Esophagus muscularis mucosa (tissue), 4 donors: ENCODE data around the gene GLIS1. TPM values are rescaled to one million over a fixed set of nuclear protein-coding genes. Genes with fewer than 3 reads are reported as not detected.

ENCODE experiments used
- DNase-seq: peaks from one replicate; pipeline ENCODE4 v3.0.0-alpha.2; 2017; ENCODE audit errors: extremely low spot score
- H3K27ac ChIP-seq, 4 donors: fragments of 200-600 bp; sonication (generic); replicated peaks in 1 of 4; 1 replicate in 3 of 4; 2 replicates in 1 of 4; pipeline ENCODE4 v1.5.1; 2016 to 2019; ENCODE audit warnings: mild to moderate bottlenecking in 1 of 4
- H3K27me3 ChIP-seq, 4 donors: fragments of 200-600 bp; sonication (generic); one replicate each; pipeline versions ENCODE4 v1.5.1 to v1.6.0; 2016 to 2019
- H3K36me3 ChIP-seq, 4 donors: fragments of 200-600 bp; sonication (generic); one replicate each; pipeline ENCODE4 v1.5.1; 2016 to 2019
- H3K4me1 ChIP-seq, 4 donors: fragments of 200-600 bp; sonication (generic); one replicate each; pipeline ENCODE4 v1.5.1; 2016 to 2019
- H3K4me3 ChIP-seq, 4 donors: fragments of 200-600 bp; sonication (generic); 1 replicate in 2 of 4; 2 replicates in 2 of 4; pipeline ENCODE4 v1.5.1; 2016 to 2019; ENCODE audit warnings: mild to moderate bottlenecking in 4 of 4, moderate library complexity in 1 of 4
- H3K9me3 ChIP-seq, 4 donors: fragments of 200-600 bp; sonication (generic); 1 replicate in 3 of 4; 2 replicates in 1 of 4; pipeline ENCODE4 v1.5.1; 2016 to 2019
- CTCF ChIP-seq, 3 experiments: fragments of 200-600 bp in 2 of 3; fragments of 450-650 bp in 1 of 3; sonication (generic) in 2 of 3; IDR thresholded peaks; one replicate each; pipeline ENCODE4 v1.5.1; 2017 to 2019; ENCODE audit warnings: antibody characterized with exemption in 3 of 3, mild to moderate bottlenecking in 2 of 3, moderate library complexity in 1 of 3
- EP300 ChIP-seq: sonication (generic); formaldehyde crosslinking; IDR thresholded peaks from one replicate; pipeline ENCODE4 v1.6.1; 2017; ENCODE audit warnings: antibody characterized with exemption
- POLR2A ChIP-seq: fragments of 450-650 bp; IDR thresholded peaks from one replicate; pipeline ENCODE4 v1.6.1; 2017; ENCODE audit warnings: antibody characterized with exemption, moderate library complexity, mild to moderate bottlenecking, low read depth
- POLR2AphosphoS5 ChIP-seq, 2 donors: sonication (generic); formaldehyde crosslinking; IDR thresholded peaks; one replicate each; pipeline ENCODE4 v1.6.1; 2017; ENCODE audit warnings: antibody characterized with exemption in 2 of 2
- WGBS: methylation state at CpG from one replicate; pipeline ENCODE4 v1.1.5; 2018; 5-methylcytosine and 5-hydroxymethylcytosine counted together
- intact Hi-C: fragments of 100-400 bp; cut with DNase I; formaldehyde crosslinking; loops from one replicate; pipeline ENCODE4 v1.15.1; 2023
- total RNA-seq, 4 donors: library from RNA; depleted of rRNA; stranded (reverse); fragments of >200 nt; gene quantifications; one replicate each; pipeline versions ENCODE4 v1.1.0 to v1.2.1, GENCODE V29; 2016

GLIS1 gene
- total RNA-seq, 4 donors from 2014 or later = 0.17 to 0.42 TPM; not detected in 2

DNA sequence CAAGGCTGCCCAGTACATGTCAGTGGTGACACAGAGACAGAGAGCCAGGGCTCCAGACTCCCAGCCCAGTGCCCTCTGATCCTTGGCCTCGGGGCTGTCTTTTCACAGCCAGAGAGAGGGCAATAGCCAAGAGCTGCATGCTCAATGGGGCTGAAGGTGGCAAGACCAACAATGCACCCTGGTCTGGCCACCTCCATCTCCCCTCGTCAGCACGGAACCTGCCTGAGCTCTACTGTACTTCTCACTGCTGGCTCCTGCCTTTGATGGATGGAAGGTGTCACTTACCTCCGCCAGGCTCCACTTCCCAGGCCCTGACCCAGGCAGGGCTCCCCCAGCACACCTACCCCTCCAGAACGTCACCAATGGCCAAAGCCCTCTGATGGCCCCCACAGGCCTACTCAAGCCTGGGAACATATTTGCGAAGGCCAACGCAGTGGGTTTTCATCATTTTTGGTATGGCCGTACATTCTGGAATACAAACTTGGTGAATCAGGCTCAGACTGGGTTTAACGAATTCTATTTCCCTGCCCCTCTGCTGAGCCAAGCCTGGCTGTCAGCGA is 191.7 kb downstream of the GLIS1 start:
- Histone ChIP-seq H3K4me1 (peaks cover 0 to 4% (median 0%) of the 10 kb centered on the region in 4 donors), H3K4me3 (no peak overlapping the region), H3K36me3 (no peaks in the 10 kb centered on the region), H3K27ac (no peak overlapping the region), H3K27me3 (no peaks in the 10 kb centered on the region), H3K9me3 (no peaks in the 10 kb centered on the region)
- TF ChIP-seq CTCF (IDR thresholded peaks at IDR 0.05) = no peak
- TF ChIP-seq POLR2AphosphoS5 (IDR thresholded peaks at IDR 0.05) = no peak
- no peak for DNase-seq
- WGBS = 85% methylated on average over 5 of the region's 10 CpGs
- intact Hi-C loops = no loop called here

GRCh38 chr1:53546409-53547155 is 192.4 kb downstream of the GLIS1 start:
- Histone ChIP-seq H3K9me3 (no peaks in the 10 kb centered on the region), H3K36me3 (no peaks in the 10 kb centered on the region), H3K4me3 (no peak overlapping the region), H3K27ac (no peak overlapping the region), H3K4me1 (peaks cover 0 to 12% (median 0%) of the 10 kb centered on the region in 4 donors), H3K27me3 (no peaks in the 10 kb centered on the region)
- no peak for DNase-seq
- intact Hi-C loops = no loop called here
- 84% methylated on average over 13 of the region's 13 CpGs for WGBS
- TF ChIP-seq CTCF (IDR thresholded peaks at IDR 0.05) (no peak), POLR2AphosphoS5 (IDR thresholded peaks at IDR 0.05) (no peak), POLR2A (no peak), EP300 (no peak)

DNA sequence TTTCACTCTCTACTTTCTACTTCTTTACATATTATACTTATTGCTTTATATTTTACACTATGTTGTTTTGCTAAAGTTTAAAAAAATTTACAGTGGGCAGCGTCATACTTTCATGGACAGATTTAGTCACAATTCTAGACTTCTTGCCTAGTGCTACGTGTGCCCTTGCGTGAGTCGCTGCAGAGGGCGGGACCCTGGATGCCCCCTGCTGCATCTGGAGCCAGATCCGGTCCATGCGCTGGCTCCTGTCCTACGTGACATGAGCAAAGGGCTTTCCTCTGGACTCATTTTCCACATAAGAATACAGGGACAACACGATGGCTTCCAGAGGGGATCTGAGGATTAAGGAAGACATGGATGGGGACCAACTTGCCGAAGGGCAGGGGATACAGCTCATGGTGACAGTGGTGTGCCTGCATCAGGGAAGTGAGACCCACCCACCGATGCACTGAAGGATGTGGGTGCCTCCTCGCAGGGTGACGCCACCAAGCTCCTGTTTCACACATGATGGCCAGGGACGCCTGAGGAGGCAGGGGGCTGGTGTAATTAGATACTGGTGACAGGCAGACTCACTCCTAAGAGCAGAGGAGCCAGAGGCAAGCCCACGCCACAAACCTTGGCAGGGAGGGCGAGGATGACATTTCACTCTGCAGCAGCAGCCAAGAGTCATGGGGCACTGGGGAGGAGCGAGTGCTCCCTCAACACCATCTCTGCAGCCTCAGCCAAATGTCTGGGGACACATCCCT is 193.1 kb downstream of the GLIS1 start:
- no peak for DNase-seq
- intact Hi-C loops = no loop called here
- H3K4me3 ChIP-seq = no peak overlapping the region
- H3K27me3 ChIP-seq = no peaks in the 10 kb centered on the region
- no peaks in the 10 kb centered on the region for H3K9me3 ChIP-seq
- WGBS = 66% methylated on average over 13 of the region's 17 CpGs
- H3K27ac ChIP-seq = no peak overlapping the region
- H3K4me1 ChIP-seq = peaks cover 0 to 13% (median 0%) of the 10 kb centered on the region in 4 donors
- H3K36me3 ChIP-seq = no peaks in the 10 kb centered on the region
- TF ChIP-seq CTCF (IDR thresholded peaks at IDR 0.05) = no peak
- TF ChIP-seq POLR2AphosphoS5 (IDR thresholded peaks at IDR 0.05) = no peak
- no peak for TF ChIP-seq POLR2A
- no peak for TF ChIP-seq EP300

DNA sequence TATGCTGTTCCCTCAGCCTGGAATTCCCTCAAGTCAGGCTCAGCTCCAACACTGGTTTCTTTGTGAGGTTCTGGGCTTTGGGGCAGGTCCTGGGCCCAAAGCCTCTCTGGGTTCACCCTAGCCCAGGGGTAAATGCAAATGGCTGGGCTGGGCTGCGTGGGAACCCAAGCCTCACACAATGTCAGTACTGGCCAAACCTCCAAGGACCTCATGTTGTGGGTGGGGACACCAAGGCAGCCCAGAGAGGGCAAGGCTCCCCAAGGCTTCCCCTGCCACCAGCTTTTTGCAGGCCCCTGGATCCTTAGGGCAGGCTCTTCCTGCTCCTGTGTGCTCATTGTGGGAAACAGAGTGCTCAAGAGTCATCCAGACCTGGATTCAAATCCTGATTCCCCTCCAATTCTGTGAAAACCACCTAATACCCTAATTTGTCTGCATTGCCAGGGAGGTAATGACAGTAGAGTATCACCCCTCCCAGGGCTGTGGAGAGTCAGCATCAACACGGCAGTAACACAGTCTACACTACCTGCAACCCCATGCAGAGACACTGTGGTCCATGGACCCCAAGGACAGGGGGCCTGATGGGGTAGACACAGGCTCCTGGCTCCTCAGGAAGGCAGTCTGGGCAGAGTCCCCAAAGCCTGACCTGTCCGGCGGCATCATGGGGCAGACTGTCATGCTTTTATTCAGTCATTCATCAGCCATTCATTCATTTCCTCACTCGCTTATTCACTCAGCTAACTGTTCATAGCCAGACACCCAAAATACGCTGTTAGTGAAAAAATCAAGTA is 194.0 kb downstream of the GLIS1 start:
- H3K4me3 ChIP-seq = no peak overlapping the region
- H3K27ac ChIP-seq = no peak overlapping the region
- over 99% methylated on average over 4 of the region's 6 CpGs for WGBS
- intact Hi-C loops = no loop called here
- no peaks in the 10 kb centered on the region for H3K9me3 ChIP-seq
- no peaks in the 10 kb centered on the region for H3K36me3 ChIP-seq
- TF ChIP-seq POLR2AphosphoS5 (IDR thresholded peaks at IDR 0.05) (no peak), EP300 (no peak), CTCF (IDR thresholded peaks at IDR 0.05) (no peak), POLR2A (no peak)
- no peaks in the 10 kb centered on the region for H3K27me3 ChIP-seq
- peaks cover 0 to 13% (median 0%) of the 10 kb centered on the region in 4 donors for H3K4me1 ChIP-seq
- no peak for DNase-seq
